Smooth muscle cell (in vitro differentiated cells): ENCODE data around the gene DCAF7. TPM values are rescaled to one million over a fixed set of nuclear protein-coding genes. Genes with fewer than 3 reads are reported as not detected.

Experiments used
- DNase-seq: peaks from one replicate; lab custom pipeline; 2025; ENCODE audit not compliant: unreplicated experiment; lab: John Stamatoyannopoulos, UW
- H2AFZ ChIP-seq: fragments of 200-600 bp; sonication (generic); 2 replicates; pipeline ENCODE4 v1.6.0; 2016; ENCODE audit warnings: antibody characterized with exemption, low read depth, mild to moderate bottlenecking
- H3F3A ChIP-seq: fragments of 200-600 bp; sonication (generic); 2 replicates; pipeline ENCODE4 v1.6.0; 2017; ENCODE audit warnings: antibody characterized with exemption, low read depth
- H3K27ac ChIP-seq: fragments of 200-600 bp; sonication (generic); 2 replicates; pipeline ENCODE4 v1.5.1; 2016; ENCODE audit warnings: low read depth, mild to moderate bottlenecking
- H3K27me3 ChIP-seq: fragments of 200-600 bp; sonication (generic); 2 replicates; pipeline ENCODE4 v1.6.1; 2016; ENCODE audit warnings: low read depth, mild to moderate bottlenecking
- H3K36me3 ChIP-seq: fragments of 200-600 bp; sonication (generic); 2 replicates; pipeline ENCODE4 v1.5.1; 2016; ENCODE audit warnings: low read depth
- H3K4me1 ChIP-seq: fragments of 200-600 bp; sonication (generic); 2 replicates; pipeline ENCODE4 v1.5.1; 2016; ENCODE audit warnings: low read depth
- H3K4me2 ChIP-seq: fragments of 200-600 bp; sonication (generic); 2 replicates; pipeline ENCODE4 v1.6.0; 2016; ENCODE audit warnings: mild to moderate bottlenecking
- H3K4me3 ChIP-seq: fragments of 200-600 bp; sonication (generic); 2 replicates; pipeline ENCODE4 v1.5.1; 2016; ENCODE audit warnings: mild to moderate bottlenecking
- H3K79me2 ChIP-seq: fragments of 200-600 bp; sonication (generic); 2 replicates; pipeline ENCODE4 v1.6.0; 2016; ENCODE audit warnings: low read depth, mild to moderate bottlenecking
- H3K9ac ChIP-seq: fragments of 200-600 bp; sonication (generic); 2 replicates; pipeline ENCODE4 v1.6.0; 2016; ENCODE audit warnings: low read depth
- H3K9me3 ChIP-seq: fragments of 200-600 bp; sonication (generic); replicated peaks from 2 replicates; pipeline ENCODE4 v1.5.1; 2016; ENCODE audit warnings: low read depth
- H4K20me1 ChIP-seq: fragments of 200-600 bp; sonication (generic); 2 replicates; pipeline ENCODE4 v1.6.0; 2016; ENCODE audit warnings: low read depth
- CTCF ChIP-seq: fragments of 200-600 bp; sonication (generic); IDR thresholded peaks from 2 replicates; pipeline ENCODE4 v1.5.1; 2017; ENCODE audit warnings: borderline replicate concordance, mild to moderate bottlenecking, antibody characterized with exemption; ENCODE audit not compliant: insufficient read depth, poor library complexity, severe bottlenecking
- WGBS: methylation state at CpG from one replicate; pipeline ENCODE4 v1.1.7; 2016; ENCODE audit warnings: low lambda C conversion rate; 5-methylcytosine and 5-hydroxymethylcytosine counted together
- polyA plus RNA-seq: library from polyadenylated mRNA; unstranded; fragments of >200 nt; fragmentation: Nextera tagmentation; extraction: Ambion mirVana; gene quantifications from 2 replicates; pipeline ENCODE4 v1.2.1, GENCODE V29; 2016
- total RNA-seq: library from RNA; depleted of rRNA; stranded (reverse); fragments of >200 nt; gene quantifications from 2 replicates; pipeline ENCODE4 v1.2.3, GENCODE V29; 2014

Gene DCAF7
- total and polyA plus RNA-seq, 2 experiments from 2014 or later = 36.8 to 50.2 TPM

- Histone ChIP-seq H3K9ac (peak within 1 kb of the TSS; percentile 41), H3K27me3 (no peaks in the 10 kb centered on the region), H3K4me1 (peaks cover 11% of the 10 kb centered on the region), H3K36me3 (no peaks in the 10 kb centered on the region), H2AFZ (peak within 1 kb of the TSS; percentile 65), H3F3A (peaks cover 3% of the 10 kb centered on the region), H3K79me2 (peaks cover 40% of the 10 kb centered on the region), H3K27ac (peak within 1 kb of the TSS; percentile 40), H4K20me1 (peaks cover 40% of the 10 kb centered on the region), H3K4me2 (peak within 1 kb of the TSS; percentile 97), H3K9me3 (no peaks in the 10 kb centered on the region), H3K4me3 (peak within 1 kb of the TSS; percentile 87)
- TF ChIP-seq CTCF = no peak
- 1% methylated on average over 41 of the region's 75 CpGs for WGBS
- DNase-seq = peak; percentile 95
Measured at GRCh38 chr17:63621684-63622573, 71.7 kb downstream of the DCAF7 start, which contains the start of gene MAP3K3. Gene MAP3K3 (plus strand): TSS chr17:63622417. CDS start chr17:63622760, 343 bp downstream.

GRCh38 chr17:63622574-63623390, 72.5 kb downstream of the DCAF7 start:
- H4K20me1 ChIP-seq = peaks cover 49% of the 10 kb centered on the region
- H3K79me2 ChIP-seq = peaks cover 48% of the 10 kb centered on the region
- peaks cover 11% of the 10 kb centered on the region for H3K4me1 ChIP-seq
- no peak for TF ChIP-seq CTCF
- peak overlapping the region; percentile 65 for H2AFZ ChIP-seq
- peak overlapping the region; percentile 41 for H3K9ac ChIP-seq
- H3K9me3 ChIP-seq = no peaks in the 10 kb centered on the region
- H3K36me3 ChIP-seq = no peaks in the 10 kb centered on the region
- peak overlapping the region; percentile 40 for H3K27ac ChIP-seq
- H3K4me3 ChIP-seq = peak overlapping the region; percentile 87
- H3K27me3 ChIP-seq = no peaks in the 10 kb centered on the region
- WGBS = under 1% methylated on average over 56 of the region's 100 CpGs
- DNase-seq = peak; percentile 69
- H3F3A ChIP-seq = peaks cover 3% of the 10 kb centered on the region
- H3K4me2 ChIP-seq = peak overlapping the region; percentile 97

- DNase-seq = no peak
- H3K9me3 ChIP-seq = no peaks in the 10 kb centered on the region
- no peaks in the 10 kb centered on the region for H3K27me3 ChIP-seq
- H3K4me1 ChIP-seq = peaks cover 11% of the 10 kb centered on the region
- WGBS = 39% methylated on average over 7 of the region's 7 CpGs
- peaks cover 60% of the 10 kb centered on the region for H3K79me2 ChIP-seq
- no peak for TF ChIP-seq CTCF
- H3F3A ChIP-seq = peaks cover 3% of the 10 kb centered on the region
- no peaks in the 10 kb centered on the region for H3K36me3 ChIP-seq
- peak overlapping the region; percentile 40 for H3K27ac ChIP-seq
- peaks cover 59% of the 10 kb centered on the region for H4K20me1 ChIP-seq
- no peak overlapping the region for H2AFZ ChIP-seq
- peak overlapping the region; percentile 87 for H3K4me3 ChIP-seq
- H3K4me2 ChIP-seq = peak overlapping the region; percentile 97
- H3K9ac ChIP-seq = peak overlapping the region; percentile 41
Measured at GRCh38 chr17:63623786-63624530, 73.7 kb downstream of the DCAF7 start.
